D721Med (cell line): ENCODE data around the gene PLA2G4F.

Experiments
- DNase-seq: peaks from one replicate; pipeline ENCODE4 v3.0.0; 2011; ENCODE audit warnings: low spot score; ENCODE audit not compliant: insufficient read length
- FAIRE-seq: peaks from 2 replicates; lab custom pipeline; 2011; peaks lifted over from hg19 to GRCh38; lab: Jason Lieb, UNC
- TF ChIP-seq, protein P1 (sequence below): IDR thresholded peaks from 2 replicates; pipeline ENCODE4 v1.5.1; 2012; ENCODE audit warnings: mild to moderate bottlenecking, control low read depth; ENCODE audit not compliant: insufficient read depth; ENCODE audit errors: missing control alignments

PLA2G4F gene, protein sequence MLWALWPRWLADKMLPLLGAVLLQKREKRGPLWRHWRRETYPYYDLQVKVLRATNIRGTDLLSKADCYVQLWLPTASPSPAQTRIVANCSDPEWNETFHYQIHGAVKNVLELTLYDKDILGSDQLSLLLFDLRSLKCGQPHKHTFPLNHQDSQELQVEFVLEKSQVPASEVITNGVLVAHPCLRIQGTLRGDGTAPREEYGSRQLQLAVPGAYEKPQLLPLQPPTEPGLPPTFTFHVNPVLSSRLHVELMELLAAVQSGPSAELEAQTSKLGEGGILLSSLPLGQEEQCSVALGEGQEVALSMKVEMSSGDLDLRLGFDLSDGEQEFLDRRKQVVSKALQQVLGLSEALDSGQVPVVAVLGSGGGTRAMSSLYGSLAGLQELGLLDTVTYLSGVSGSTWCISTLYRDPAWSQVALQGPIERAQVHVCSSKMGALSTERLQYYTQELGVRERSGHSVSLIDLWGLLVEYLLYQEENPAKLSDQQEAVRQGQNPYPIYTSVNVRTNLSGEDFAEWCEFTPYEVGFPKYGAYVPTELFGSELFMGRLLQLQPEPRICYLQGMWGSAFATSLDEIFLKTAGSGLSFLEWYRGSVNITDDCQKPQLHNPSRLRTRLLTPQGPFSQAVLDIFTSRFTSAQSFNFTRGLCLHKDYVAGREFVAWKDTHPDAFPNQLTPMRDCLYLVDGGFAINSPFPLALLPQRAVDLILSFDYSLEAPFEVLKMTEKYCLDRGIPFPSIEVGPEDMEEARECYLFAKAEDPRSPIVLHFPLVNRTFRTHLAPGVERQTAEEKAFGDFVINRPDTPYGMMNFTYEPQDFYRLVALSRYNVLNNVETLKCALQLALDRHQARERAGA

DNA sequence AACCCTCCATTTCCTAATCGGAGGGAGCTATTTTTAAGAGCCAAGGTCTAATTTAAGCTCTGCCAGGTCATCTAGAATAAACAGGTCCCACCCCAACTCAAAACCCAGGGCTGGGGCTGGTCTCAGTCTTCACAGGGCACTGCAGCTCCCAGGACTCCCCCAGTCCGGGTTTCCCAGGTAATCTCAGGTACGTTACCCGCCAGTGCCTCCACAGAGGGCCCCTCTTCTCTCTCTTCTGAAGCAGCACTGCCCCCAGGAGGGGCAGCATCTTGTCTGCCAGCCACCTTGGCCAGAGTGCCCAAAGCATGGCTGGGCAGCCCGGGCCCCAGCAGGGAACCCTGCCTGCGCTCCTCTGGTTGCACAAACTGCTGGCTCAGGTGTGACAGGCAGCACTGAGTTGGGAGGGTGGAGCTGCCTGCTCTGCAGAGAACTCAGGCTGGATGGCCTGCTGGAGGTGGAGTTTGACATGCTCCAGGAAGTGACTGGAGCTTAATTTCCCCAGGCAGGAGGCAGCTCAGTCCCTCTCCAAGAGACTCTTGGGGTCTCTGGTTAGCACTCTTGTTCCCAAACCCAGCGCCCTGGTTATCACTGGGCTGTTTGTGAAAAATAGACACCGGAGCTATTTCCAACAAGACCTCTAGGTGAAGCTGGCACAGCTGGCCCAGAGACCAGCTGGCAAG is at the start of gene PLA2G4F:
PLA2G4F (minus strand) TSS at position 394 of the 680 bp plus-strand sequence; CDS start at position 307, 87 bp downstream.
- TF ChIP-seq, protein P1, sequence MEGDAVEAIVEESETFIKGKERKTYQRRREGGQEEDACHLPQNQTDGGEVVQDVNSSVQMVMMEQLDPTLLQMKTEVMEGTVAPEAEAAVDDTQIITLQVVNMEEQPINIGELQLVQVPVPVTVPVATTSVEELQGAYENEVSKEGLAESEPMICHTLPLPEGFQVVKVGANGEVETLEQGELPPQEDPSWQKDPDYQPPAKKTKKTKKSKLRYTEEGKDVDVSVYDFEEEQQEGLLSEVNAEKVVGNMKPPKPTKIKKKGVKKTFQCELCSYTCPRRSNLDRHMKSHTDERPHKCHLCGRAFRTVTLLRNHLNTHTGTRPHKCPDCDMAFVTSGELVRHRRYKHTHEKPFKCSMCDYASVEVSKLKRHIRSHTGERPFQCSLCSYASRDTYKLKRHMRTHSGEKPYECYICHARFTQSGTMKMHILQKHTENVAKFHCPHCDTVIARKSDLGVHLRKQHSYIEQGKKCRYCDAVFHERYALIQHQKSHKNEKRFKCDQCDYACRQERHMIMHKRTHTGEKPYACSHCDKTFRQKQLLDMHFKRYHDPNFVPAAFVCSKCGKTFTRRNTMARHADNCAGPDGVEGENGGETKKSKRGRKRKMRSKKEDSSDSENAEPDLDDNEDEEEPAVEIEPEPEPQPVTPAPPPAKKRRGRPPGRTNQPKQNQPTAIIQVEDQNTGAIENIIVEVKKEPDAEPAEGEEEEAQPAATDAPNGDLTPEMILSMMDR: no peak
- FAIRE-seq: no peak
- DNase-seq: no peak

DNA sequence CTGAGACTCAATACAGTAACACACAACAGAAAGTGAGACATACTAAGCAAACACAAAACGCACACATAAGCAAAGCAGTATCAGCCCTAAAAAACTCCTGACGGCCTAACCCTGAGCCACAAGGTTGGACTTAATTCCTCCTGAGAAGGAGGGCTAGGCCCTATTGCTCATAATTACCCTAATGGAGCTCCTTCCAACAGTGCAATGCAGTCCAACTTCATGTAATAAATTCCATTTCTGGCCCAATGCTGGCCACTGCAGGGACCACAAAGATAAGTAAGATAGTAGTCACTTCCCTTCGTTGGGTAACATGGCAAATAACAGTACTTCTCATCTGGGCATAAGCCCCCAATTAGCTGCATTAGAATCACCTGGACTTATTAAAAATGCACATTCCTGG is 47.5 kb upstream of the PLA2G4F start:
- FAIRE-seq (no peak), DNase-seq (no peak)
- TF ChIP-seq, protein P1: no peak

DNA sequence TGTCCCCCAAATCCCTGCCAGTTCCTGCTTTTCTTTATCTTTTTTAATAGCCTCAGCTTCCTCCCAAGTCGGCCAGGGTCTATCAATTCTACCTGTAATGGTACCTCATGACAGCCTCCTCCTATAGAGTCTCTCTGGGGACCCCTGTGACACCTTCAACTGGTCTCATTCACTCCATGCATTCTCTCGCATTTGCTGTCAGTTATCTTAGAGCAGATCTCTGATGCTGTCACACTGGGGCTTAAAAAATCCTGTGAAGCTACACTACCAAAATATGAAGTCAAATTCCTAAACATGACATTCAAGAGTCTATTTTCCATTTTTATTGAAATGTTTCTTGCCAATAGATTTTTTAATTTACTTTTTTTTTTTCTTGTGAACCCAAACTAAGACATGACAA is 46.2 kb upstream of the PLA2G4F start:
- TF ChIP-seq, protein P1: no peak
- DNase-seq (no peak), FAIRE-seq (no peak)

DNA sequence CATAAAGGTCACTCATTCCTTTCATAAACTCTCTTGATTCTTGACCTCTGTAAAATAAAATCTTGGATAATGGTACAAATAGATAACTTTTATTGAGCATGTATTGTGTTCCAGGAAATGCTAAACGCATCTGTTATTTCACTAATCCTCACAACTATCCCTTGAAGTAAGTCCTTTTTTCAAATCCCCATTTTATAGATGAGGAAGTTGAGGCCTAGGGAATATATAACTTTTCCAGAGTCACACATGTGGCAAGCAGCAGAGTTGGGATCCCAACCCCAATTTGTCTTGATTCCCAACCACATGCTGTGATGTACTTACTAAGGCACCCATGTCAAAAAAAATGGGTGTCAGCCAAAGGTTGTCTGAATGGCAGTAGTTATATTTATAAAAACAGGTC is 45.4 kb upstream of the PLA2G4F start:
- TF ChIP-seq, protein P1: no peak
- no peak for FAIRE-seq

DNA sequence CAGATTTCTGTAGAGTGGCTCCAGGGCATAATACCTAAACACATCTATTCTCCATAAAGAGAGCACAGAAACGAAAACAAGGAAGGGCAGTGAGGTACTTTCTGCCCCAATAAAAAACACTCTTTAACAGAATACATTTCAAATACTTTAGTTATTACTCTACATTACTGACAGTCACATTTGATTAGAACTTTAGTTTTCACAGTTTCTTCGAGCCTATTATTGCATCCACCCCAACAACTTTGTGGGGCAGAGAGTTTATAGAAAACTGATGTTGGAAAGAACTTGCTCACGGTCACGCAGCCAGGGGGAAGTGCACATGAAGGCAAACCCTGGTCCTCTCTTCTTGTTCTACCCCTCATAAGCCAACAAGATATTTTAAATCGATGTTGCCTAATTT is 42.7 kb upstream of the PLA2G4F start:
- TF ChIP-seq, protein P1: no peak
- no peak for DNase-seq
- no peak for FAIRE-seq

More for the DNA sequence above, 45.4 kb upstream of the PLA2G4F start:
- no peak for DNase-seq

DNA sequence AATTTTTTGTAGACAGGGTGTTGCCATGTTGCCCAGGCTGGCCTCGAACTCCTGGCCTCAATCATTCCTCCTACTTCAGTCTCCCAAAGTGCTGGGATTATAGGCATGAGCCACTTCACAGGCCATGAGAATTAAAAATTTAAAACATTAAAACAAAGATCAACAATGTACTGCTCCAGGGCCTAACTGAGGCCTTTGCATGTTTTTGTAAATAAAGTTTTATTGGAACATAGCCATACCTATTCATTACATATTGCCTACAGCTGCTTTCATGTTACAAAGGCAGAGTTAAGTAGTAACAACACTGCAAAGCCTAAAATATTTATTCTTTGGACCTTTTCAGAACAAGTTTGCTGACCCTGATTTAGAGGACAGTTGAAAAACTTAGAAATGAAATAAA is 42.1 kb upstream of the PLA2G4F start:
- no peak for FAIRE-seq

More for the DNA sequence above, 42.1 kb upstream of the PLA2G4F start:
- no peak for DNase-seq
- TF ChIP-seq, protein P1: no peak
